Kidney (tissue), 14 donors: ENCODE data around the gene LMF2. TPM values are rescaled to one million over a fixed set of nuclear protein-coding genes. Genes with fewer than 3 reads are reported as not detected.
A peak's percentile ranks its signal among the peaks of the same experiment; 100 is the strongest.

Source experiments
- DNase-seq, 5 donors: peaks; one replicate each; pipeline ENCODE4 v3.0.0-alpha.2; 2013 to 2020
- FAIRE-seq: peaks from 2 replicates; lab custom pipeline; 2012; peaks lifted over from hg19 to GRCh38; lab: Jason Lieb, UNC
- H3K27ac ChIP-seq, 2 donors: one replicate each; pipeline ENCODE4 v1.7.0; 2013; ENCODE audit warnings: low read depth in 2 of 2, low read length in 2 of 2, inconsistent platforms in 1 of 2
- H3K27me3 ChIP-seq: one replicate; pipeline ENCODE4 v1.7.1; 2013; ENCODE audit warnings: low read length, inconsistent platforms; ENCODE audit not compliant: control insufficient read depth, insufficient read depth
- H3K36me3 ChIP-seq, 3 donors: one replicate each; pipeline versions ENCODE4 v1.7.0 to v1.7.1; 2013; ENCODE audit warnings: low read length in 3 of 3, control low read depth in 1 of 3, inconsistent platforms in 1 of 3; ENCODE audit not compliant: insufficient read depth in 3 of 3, control insufficient read depth in 2 of 3
- H3K4me1 ChIP-seq, 3 donors: one replicate each; pipeline versions ENCODE4 v1.7.0 to v1.7.1; 2013; ENCODE audit warnings: low read length in 3 of 3, inconsistent platforms in 1 of 3, low read depth in 1 of 3; ENCODE audit not compliant: control insufficient read depth in 2 of 3, insufficient read depth in 2 of 3
- H3K4me3 ChIP-seq, 3 donors: one replicate each; pipeline versions ENCODE4 v1.7.0 to v1.8.1; 2013; ENCODE audit warnings: low read length in 3 of 3, control low read depth in 1 of 3, inconsistent platforms in 1 of 3
- H3K9ac ChIP-seq, 3 donors: one replicate each; pipeline versions ENCODE4 v1.7.0 to v1.7.1; 2013; ENCODE audit warnings: low read length in 3 of 3, control low read depth in 1 of 3, inconsistent platforms in 1 of 3
- H3K9me3 ChIP-seq, 3 donors: one replicate each; pipeline versions ENCODE4 v1.7.0 to v1.7.1; 2013; ENCODE audit warnings: low read length in 3 of 3, control low read depth in 1 of 3, inconsistent platforms in 1 of 3; ENCODE audit not compliant: control insufficient read depth in 2 of 3, insufficient read depth in 1 of 3
- intact Hi-C: fragments of 100-400 bp; cut with DNase I; formaldehyde crosslinking; loops from one replicate; pipeline ENCODE4 v1.11.1; 2022
- polyA plus RNA-seq: library from polyadenylated mRNA; stranded (reverse); fragments of 350-450 nt; fragmentation: Illumina TruSeq; extraction: RNeasy Lipid Tissue Mini Kit (QIAGEN cat#74804); gene quantifications from one replicate; pipeline ENCODE4 v1.2.3, GENCODE V29; 2014; ENCODE audit warnings: low read depth, low replicate concordance; ENCODE audit not compliant: insufficient read depth
- total RNA-seq: library from RNA; stranded (reverse); fragmentation: NEBNext Ultra II Directional; extraction: Animal tissue kit (Norgen Biotek cat#: 25700); gene quantifications from one replicate; pipeline ENCODE4 v1.2.1, GENCODE V29; 2021
- TF ChIP-seq, protein P1 (sequence below): IDR thresholded peaks from 3 replicates; pipeline ENCODE4 v1.5.1; 2012; ENCODE audit warnings: mild to moderate bottlenecking, moderate library complexity, borderline replicate concordance; ENCODE audit not compliant: insufficient read depth; ENCODE audit errors: extremely low read depth
- donor health status: control.
- donor health status: control.
- donor health status: control.
- donor health status: control.
- donor health status: control.
- donor health status: DM: yes; HTN: yes; CAD: no.
- donor health status: Normal renal cell carcinoma (clear cell type).

Gene LMF2
- total and polyA plus RNA-seq, 2 donors from 2014 or later, result 41.7 to 77.9 TPM

- Histone ChIP-seq H3K9me3 (no peaks in the 10 kb centered on the region), H3K4me3 (peak overlapping the region in 2 of 3 donors; percentile 4 to 59), H3K4me1 (peaks cover 0 to 10% (median 0%) of the 10 kb centered on the region in 3 donors), H3K27me3 (peaks cover 8% of the 10 kb centered on the region), H3K9ac (peak overlapping the region in 1 of 3 donors; percentile 34), H3K36me3 (no peaks in the 10 kb centered on the region), H3K27ac (peak overlapping the region in 1 of 2 donors; percentile 32)
- intact Hi-C loops, result no loop called here
- FAIRE-seq (no peak), DNase-seq (no peak)
- TF ChIP-seq, protein P1, sequence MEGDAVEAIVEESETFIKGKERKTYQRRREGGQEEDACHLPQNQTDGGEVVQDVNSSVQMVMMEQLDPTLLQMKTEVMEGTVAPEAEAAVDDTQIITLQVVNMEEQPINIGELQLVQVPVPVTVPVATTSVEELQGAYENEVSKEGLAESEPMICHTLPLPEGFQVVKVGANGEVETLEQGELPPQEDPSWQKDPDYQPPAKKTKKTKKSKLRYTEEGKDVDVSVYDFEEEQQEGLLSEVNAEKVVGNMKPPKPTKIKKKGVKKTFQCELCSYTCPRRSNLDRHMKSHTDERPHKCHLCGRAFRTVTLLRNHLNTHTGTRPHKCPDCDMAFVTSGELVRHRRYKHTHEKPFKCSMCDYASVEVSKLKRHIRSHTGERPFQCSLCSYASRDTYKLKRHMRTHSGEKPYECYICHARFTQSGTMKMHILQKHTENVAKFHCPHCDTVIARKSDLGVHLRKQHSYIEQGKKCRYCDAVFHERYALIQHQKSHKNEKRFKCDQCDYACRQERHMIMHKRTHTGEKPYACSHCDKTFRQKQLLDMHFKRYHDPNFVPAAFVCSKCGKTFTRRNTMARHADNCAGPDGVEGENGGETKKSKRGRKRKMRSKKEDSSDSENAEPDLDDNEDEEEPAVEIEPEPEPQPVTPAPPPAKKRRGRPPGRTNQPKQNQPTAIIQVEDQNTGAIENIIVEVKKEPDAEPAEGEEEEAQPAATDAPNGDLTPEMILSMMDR, result no peak
These were observed 24.4 kb downstream of the LMF2 start for GRCh38 chr22:50483106-50483505.

DNA sequence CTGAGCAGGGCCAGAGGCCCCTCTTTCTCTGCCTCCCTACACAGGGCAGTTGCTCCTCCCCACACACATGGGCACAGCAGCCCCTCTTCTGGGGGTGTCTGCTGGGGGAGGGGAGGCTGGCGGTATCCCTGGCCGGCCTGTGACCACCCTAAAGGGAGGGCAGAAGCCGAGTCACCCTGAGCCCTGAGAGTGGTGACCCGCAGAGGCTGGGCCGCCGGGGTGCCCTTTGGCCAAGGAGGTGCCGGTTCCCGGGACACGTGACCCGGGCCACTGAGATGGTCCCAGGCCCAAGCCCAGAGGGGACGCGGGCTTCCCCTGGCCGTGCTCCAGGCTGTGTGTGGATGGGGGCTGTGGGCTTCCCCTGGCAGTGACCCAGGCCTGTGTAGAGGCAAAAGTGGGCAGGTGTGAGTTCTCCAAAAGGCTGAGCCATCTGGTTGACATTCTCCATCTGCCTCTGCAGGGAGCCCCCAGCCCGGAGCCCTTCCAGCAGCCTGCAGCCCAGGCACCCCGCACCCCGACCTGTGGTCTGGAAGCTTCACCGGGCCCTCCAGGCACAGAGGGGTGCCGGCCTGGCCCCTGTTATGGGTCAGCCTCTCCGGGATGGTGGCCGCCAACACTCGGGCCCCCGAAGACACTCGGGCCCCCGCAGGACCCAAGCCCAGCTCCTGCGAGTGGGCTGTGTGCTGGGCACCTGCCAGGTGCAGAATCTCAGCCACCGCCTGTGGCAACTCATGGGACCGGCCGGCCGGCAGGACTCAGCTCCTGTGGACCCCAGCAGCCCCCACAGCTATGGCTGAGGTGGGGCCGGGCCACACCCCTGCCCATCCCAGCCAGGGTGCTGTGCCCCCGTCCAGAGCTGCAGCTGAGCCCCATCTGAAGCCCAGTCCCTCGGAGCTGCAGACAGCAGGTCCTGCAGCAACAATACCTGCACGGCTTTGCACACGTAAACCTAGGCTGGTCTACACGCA, 25.1 kb downstream of the LMF2 start:
- no peaks in the 10 kb centered on the region for H3K9me3 ChIP-seq
- peak overlapping the region in 1 of 2 donors; percentile 22 for H3K27ac ChIP-seq
- FAIRE-seq (no peak), DNase-seq (peak in 1 of 5 donors; percentile 76)
- H3K4me1 ChIP-seq, result peaks cover 0 to 10% (median 0%) of the 10 kb centered on the region in 3 donors
- H3K36me3 ChIP-seq, result no peaks in the 10 kb centered on the region
- intact Hi-C loops, result no loop called here
- H3K9ac ChIP-seq, result no peak overlapping the region
- TF ChIP-seq, protein P1, result no peak
- peaks cover 8% of the 10 kb centered on the region for H3K27me3 ChIP-seq
- H3K4me3 ChIP-seq, result peak overlapping the region in 2 of 3 donors; percentile 48 to 59

DNA sequence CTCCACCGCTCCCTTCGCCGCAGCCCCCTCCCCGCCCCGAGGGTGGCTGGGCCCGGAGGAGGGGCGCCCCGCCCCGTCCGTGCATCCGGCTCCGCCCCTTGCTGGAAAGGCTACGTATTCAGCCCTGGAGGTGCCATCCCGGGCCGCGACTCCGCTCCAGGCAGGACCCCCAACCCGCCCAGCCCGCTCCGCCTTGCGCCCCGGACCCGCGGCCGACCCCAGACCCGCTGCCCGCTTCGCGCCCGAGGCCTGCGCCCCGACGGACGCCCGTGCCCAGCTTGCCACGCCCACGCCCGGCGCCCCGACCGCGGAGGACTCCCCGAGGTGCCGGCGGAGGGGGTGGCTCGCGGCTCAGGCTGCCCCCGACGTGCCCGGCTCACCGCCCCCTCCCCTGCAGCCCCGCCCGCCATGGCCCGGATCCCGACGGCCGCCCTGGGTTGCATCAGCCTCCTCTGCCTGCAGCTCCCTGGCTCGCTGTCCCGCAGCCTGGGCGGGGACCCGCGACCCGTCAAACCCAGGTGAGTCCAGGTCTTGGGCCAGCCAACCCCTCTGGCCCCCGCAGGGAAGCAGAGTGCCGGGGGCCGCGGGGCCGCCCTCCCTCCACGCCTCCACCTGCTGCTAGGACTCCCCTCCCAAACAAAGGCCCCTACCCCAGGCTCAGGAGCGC, 25.9 kb downstream of the LMF2 start, which contains the start of gene ADM2:
TSS of gene ADM2 (plus strand) at position 104 of the 667 bp plus-strand sequence. CDS start at position 409, 305 bp downstream.
- TF ChIP-seq, protein P1, result no peak
- Histone ChIP-seq H3K27ac (peak within 1 kb of the TSS in 1 of 2 donors; percentile 22), H3K9ac (no peak within 1 kb of the TSS), H3K4me3 (peak within 1 kb of the TSS in 2 of 3 donors; percentile 48 to 59), H3K4me1 (peaks cover 0 to 7% (median 0%) of the 10 kb centered on the region in 3 donors), H3K36me3 (no peaks in the 10 kb centered on the region), H3K27me3 (peaks cover 8% of the 10 kb centered on the region), H3K9me3 (no peaks in the 10 kb centered on the region)
- intact Hi-C loops, result no loop called here
- FAIRE-seq (no peak), DNase-seq (peak in 4 of 5 donors; percentile 48 to 84 (median 59))
